Measurements from ENCODE around the gene CST3. TPM values are rescaled to one million over a fixed set of nuclear protein-coding genes. Genes with fewer than 3 reads are reported as not detected.

The CST3 gene
- total and polyA plus RNA-seq, 2 of the 8 experiments (the other 6 are each of a cell fraction or from before 2014, with no cell fraction given): 53.2 to 184 TPM

- Histone ChIP-seq H2AK5ac (ENCODE audit: low read depth, low read length) (no peak overlapping the region), H3K23me2 (ENCODE audit: low read depth, low read length) (no peaks in the 10 kb centered on the region; the same call in 1 of the 2 replicates), H4K8ac (ENCODE audit: extremely low read depth, insufficient read depth, low read length) (no peak overlapping the region), H3K23ac (ENCODE audit: insufficient read length) (no peak overlapping the region), H3K9me3 (ENCODE audit: insufficient read depth in 2 of 2, low read depth in 1 of 2, low read length in 1 of 2) (no peaks in the 10 kb centered on the region), H2BK15ac (ENCODE audit: low read length) (no peak overlapping the region), H3K79me1 (ENCODE audit: low read depth, low read length) (no peaks in the 10 kb centered on the region), H3K27ac (ENCODE audit: low read depth, low read length) (no peak overlapping the region), H3K4me3 (ENCODE audit: extremely low read depth in 1 of 4, insufficient read depth in 2 of 4, low read depth in 3 of 4, low read length in 4 of 4) (no peak overlapping the region), H2BK120ac (replicated peaks; ENCODE audit: low read depth, low read length) (no peak overlapping the region), H3K9ac (replicated peaks in 1 of 4; ENCODE audit: extremely low read depth in 1 of 4, low read depth in 3 of 4, low read length in 3 of 4) (no peak overlapping the region), H2BK20ac (ENCODE audit: low read length) (no peak overlapping the region), H3K14ac (ENCODE audit: insufficient read length) (no peak overlapping the region), H4K5ac (ENCODE audit: insufficient read length, low read depth, low read length) (no peak overlapping the region), H3K18ac (ENCODE audit: extremely low read depth, low read length) (no peak overlapping the region), H3K4me2 (ENCODE audit: insufficient read depth in 1 of 2, low read depth in 2 of 2, low read length in 2 of 2) (no peak overlapping the region), H4K20me1 (replicated peaks in 1 of 2; ENCODE audit: control insufficient read depth in 1 of 2, insufficient read depth in 2 of 2, low read length in 2 of 2) (no peaks in the 10 kb centered on the region), H3K4me1 (replicated peaks in 1 of 4; ENCODE audit: control insufficient read depth in 3 of 4, insufficient read depth in 4 of 4, low read length in 3 of 4) (peaks cover 0 to 5% (median 0%) of the 10 kb centered on the region in 4 experiments; a peak in 1 of 7 replicates), H2AFZ (ENCODE audit: low read length) (no peak overlapping the region), H2BK12ac (ENCODE audit: low read depth, low read length) (no peak overlapping the region), H4K91ac (replicated peaks; ENCODE audit: insufficient read length, low read length) (no peak overlapping the region), H3K56ac (replicated peaks; ENCODE audit: insufficient read length, low read depth, low read length) (no peak overlapping the region), H3K4ac (replicated peaks; ENCODE audit: insufficient read length, low read depth, low read length) (no peak overlapping the region), H2BK5ac (ENCODE audit: low read depth, low read length) (no peak overlapping the region), H3K27me3 (replicated peaks in 1 of 4; ENCODE audit: control insufficient read depth in 3 of 4, extremely low read depth in 1 of 4, insufficient read depth in 3 of 4, low read length in 3 of 4) (no peaks in the 10 kb centered on the region; a peak in 1 of 7 replicates), H3K36me3 (ENCODE audit: control insufficient read depth in 2 of 4, insufficient read depth in 4 of 4, low read length in 3 of 4) (no peaks in the 10 kb centered on the region), H3K79me2 (ENCODE audit: control insufficient read depth in 1 of 2, insufficient read depth in 2 of 2, low read length in 2 of 2) (no peaks in the 10 kb centered on the region)
- ChIA-PET CTCF (ENCODE audit: partially characterized antibody) (interaction anchor here (6.1 kb wide), 1 partner anchor 17 kb away, joined by 29 read pairs; no protein-coding TSS in a partner anchor), POLR2A (ENCODE audit: partially characterized antibody) (no interaction called here)
- peak; percentile 60; the same call in 1 of the 2 replicates for TF ChIP-seq MAFK (IDR thresholded peaks at IDR 0.05; ENCODE audit: low read depth, low read length)
- no peak for TF ChIP-seq NANOG (IDR thresholded peaks at IDR 0.05; ENCODE audit: insufficient read depth, low read depth, low read length, poor library complexity, severe bottlenecking)
- FAIRE-seq: no peak
- DNase-seq (ENCODE audit: low read depth in 1 of 2, low spot score in 2 of 2): no peak
- WGBS, 2 experiments (ENCODE audit: extremely low coverage in 1 of 2, insufficient coverage in 1 of 2, insufficient read length in 1 of 2, insufficient replicate concordance in 2 of 2, low coverage in 1 of 2, low lambda C conversion rate in 2 of 2, missing lambda C conversion rate in 1 of 2): 94% methylated on average over 2 of the region's 2 CpGs; no CpG with 5 or more reads in 1 of the 2 experiments
Measured at GRCh38 chr20:23651117-23651516, 13.4 kb upstream of the CST3 start.

Measured in H1 (cell line).